ENCODE results near the gene TMEM179.

TMEM179 gene

GRCh38 chr14:104598039-104598909, 6.3 kb downstream of the TMEM179 start:
- DNase-seq: no peak

DNA sequence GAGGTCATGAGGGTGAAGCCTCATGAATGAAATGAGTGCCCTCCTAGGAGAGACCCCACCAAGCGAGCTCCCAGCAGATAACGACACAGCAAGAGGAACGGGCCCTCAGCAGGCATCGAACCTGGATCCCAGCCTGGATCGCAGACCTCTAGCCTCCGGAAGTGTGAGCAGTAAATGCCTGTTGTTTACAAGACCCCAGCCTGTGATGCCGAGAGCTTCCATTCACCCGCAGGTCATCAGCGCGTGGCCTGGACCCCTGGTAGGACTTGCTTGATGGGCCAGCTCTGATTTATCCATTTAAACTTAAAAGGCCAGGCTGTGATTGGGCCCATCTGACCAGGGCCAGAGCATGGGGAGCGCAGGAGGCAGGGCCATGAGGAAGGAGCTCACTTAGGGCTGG, 7.0 kb downstream of the TMEM179 start:
- no peak for DNase-seq

- DNase-seq: no peak
Observed at GRCh38 chr14:104596927-104597351, 7.6 kb downstream of the TMEM179 start.

DNA sequence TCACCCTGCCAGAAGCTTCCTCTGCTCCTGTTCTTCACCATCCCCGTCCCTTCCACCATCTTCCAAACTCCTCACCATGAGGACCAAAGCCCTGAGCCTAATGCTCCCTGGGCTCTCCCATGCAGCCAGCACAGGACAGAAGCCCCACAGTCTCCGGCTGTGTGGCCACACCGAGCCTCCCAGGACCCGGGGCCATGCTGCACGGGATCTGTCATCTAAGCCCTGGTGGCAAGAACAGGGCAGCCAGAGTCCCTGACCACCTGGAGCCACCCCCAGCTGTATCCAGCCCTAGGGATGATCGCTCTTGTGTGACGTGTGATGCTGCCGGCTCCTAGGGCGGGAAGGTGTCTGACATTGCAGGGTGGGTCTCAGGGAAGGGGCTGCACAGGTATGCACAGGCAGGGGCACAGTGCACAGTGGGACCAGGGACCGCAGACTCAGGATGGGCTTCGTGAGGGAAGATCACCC, 8.1 kb downstream of the TMEM179 start:
- DNase-seq: no peak

GRCh38 chr14:104595911-104596450, 8.6 kb downstream of the TMEM179 start:
- DNase-seq: no peak

GRCh38 chr14:104595116-104595675, 9.4 kb downstream of the TMEM179 start:
- DNase-seq: no peak

GRCh38 chr14:104594310-104595046, 10.1 kb downstream of the TMEM179 start:
- no peak for DNase-seq

DNA sequence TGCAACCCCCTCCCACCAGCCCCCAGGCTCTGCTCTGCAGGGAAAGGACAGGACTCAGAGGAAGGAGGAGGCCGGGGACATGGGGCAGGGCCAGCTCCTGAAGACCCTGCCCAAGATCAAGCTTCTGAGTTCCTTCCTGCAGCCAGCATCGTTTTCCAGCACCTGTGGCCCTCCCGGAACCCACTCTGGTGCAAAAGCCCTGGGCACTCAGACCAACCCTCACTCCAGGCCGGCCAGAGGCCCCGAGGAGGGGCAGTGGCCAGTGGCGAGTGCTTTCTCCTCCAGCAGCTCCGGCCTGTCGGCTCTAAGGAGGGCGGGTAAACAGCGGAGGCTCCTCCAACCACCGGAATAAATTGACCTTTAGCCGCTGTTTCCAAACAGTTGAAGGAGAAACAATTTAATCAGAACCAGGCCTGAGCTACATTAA, 10.8 kb downstream of the TMEM179 start:
- DNase-seq: no peak

DNA sequence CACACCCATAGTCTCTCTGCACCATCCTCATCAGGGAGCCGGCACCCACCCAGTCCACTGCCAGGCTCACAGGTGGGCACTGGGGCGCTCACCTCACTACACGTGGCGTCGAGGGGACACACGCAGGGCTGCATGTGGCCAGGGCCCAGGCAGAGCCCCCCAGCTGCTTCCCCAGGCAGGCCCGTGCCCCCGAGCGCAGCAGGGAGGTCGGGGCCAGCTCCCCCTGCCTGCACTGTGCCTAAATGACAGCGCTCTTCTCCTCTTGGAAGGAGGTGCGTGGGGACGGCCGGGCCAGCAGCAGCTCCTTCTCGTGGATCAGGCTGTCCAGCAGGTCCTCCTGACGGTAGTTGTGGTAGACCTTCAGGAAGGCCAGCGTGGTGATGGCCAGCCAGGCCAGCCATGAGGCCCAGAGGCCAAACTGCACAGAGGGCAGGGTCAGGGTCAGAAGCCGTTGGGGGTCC, 11.3 kb downstream of the TMEM179 start:
- DNase-seq: no peak

GRCh38 chr14:104592785-104593184, 11.8 kb downstream of the TMEM179 start:
- no peak for DNase-seq

GRCh38 chr14:104592292-104592672, 12.3 kb downstream of the TMEM179 start:
- DNase-seq: no peak

DNA sequence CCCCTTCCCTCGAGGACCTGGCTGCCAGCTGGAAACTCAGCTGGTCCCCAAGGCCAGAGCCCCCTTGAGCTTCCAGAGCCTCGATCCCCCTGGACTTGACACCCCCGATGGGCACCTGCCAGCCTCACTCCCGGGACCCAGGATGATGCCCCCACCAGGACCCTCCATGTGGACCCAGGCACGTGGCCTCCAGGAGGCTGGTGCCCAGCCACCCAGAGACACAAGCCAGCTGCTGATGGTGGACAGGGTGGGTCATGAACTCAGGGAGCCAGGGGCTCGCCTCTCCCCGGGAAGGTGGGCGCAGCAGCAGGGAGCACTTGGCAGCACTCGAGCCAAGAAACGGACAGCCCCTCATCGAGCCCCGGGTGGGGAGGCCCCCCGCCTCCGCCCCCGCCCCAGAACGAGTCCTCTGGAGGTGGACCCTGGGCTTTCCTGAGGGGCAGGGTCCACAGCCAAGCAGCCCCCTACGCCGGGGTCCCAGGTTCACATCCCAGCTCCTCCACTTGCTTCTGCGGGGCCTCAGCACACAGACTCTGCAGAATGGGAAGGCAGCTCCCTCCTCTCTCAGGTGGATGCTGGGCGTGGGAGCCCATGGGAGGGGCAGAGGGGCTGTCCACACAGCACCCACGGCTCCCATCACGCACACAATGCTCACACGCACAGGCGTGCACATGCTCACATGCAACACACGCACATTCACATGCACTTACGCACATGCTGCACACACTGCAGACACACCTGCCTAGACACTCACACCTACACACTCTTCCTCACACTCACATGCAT, 12.9 kb downstream of the TMEM179 start:
- no peak for DNase-seq

GRCh38 chr14:104591031-104591430, 13.5 kb downstream of the TMEM179 start:
- no peak for DNase-seq

GRCh38 chr14:104590240-104590965, 14.2 kb downstream of the TMEM179 start:
- no peak for DNase-seq

DNA sequence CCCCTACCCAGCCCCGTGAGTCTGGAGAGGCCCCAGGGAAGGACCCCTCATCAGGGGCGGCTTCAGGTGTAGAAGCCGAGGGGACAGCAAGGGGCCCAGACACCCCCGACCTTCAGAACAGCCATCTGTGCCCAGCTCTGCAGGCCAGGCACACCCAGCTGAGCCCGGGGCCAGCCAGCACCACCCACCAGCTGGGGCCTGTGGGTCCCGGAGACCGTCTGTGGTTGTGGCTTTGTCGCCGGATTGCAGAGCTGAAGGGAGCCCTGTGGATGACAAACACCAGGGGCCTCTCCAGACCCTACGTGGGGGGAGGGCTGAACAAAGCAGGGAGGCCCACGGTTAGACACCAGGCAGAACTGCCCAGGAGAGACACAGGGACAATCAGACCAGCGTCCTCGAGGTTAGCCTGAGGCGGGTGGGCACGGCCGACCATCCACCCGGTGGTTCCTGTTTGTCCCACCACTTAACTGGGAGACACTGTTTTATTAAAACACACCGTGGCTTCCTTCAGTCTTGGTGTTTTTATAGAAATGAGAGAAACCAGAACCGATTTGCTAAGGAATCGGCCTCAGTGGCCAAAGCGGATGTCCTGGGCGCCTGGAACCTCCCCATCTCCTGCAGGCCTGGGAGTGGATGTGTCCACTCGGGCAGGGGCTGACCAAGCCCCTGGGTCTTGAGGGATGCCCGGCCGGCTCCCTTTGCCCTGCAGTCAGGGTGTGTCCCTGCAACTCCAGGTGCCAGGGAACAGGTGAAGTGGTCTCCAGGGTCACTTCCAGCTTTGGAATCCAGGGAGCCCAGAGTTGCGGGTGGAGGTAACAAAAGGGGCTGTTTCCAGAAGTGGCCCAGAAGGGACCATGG, 15.0 kb downstream of the TMEM179 start:
- no peak for DNase-seq

DNA sequence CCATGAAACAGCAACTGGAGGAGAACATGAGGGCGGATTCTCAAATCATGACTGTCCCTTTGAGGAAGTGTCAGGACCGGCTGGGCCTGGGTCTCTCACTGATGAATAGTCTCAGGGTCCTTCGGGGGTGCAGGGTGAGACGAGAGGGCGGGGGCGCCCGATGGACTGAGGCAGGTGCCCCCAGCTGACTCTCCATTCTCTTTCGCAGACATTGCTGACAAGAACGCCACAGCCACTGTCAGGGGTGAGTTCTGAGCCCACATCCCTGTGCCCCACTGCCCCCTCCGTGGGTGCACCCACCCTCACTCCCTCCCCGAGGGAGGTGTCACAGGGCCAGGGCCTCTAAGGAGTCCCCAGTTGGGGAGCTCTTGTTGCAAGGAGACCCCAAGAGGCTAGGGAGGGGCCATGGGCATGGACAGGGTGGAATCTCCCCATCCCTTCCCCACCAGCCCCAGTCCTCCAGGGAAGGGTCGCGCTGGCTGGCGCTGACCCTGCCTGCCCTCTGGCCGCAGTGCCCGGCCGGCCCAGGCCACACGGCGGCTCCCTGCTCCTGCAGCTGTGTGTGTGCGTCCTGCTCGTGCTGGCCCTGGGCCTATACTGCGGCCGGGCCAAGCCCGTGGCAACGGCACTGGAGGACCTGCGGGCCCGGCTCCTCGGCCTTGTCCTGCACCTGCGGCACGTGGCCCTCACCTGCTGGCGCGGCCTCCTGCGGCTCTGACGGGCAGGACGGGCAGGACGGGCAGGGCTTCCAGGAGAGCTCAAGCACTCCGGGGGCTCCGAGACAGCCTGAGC, 16.3 kb downstream of the TMEM179 start:
- no peak for DNase-seq

DNA sequence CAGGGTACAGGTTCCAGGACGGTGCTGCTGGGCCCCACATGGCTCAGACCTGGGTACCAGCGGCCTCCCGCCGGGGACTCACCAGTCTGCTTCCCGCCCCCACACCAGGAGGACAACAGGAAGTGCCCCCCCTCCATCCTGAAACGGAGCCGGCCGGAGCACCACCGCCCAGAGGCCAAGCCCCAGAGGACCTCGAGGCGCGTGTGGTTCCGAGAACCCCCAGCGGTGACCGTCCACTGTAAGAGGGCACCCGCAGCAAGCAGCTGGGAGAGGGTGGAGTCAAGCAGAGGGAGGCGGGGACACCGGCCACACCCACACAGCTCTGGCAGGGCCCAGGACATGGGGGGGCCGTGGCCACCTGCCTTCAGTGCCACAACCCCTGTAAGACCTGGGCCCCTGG, 16.9 kb downstream of the TMEM179 start:
- no peak for DNase-seq

DNA sequence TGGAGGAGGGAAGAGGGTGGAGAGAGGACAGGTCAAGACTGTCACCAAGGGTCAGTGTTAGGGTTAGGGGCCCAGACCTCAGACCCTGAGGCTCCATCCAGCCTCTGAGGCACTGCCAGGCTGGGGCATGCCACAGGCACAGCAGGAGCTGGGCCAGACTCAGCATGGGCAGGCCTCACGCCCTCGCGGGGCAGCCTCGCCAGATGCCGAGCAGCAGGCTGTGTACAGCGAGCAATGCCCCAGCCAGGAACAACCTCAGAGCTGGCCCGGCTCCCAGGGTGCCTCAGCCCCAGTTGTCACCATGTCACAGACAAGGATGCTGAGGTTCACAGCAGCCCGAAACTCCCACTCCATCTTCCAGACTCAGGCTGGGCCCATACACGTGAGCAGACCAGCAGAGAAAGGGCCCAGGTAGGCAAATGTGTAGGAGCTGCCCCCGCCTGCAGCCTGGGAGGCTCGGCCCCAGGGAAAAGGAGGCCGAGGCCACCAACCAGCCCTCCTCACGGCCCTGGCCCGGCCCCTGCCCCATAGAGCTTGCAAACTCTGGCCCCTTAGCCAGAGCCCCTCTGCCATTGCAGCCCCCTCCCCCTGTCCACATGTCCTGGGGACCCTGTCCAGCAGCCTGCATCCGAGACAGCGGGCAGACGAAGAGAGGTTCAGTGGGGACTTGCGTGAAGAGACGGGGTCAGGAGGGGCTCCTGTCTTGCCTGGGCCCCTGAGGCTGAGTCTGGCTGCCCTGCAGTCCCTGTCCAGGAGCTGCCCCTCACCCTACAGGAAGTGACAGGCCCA, 17.5 kb downstream of the TMEM179 start:
- DNase-seq: no peak
